ENCODE results near the gene UCMA.
"Not testable (repeated sequence)": the region's sequence is repeated elsewhere in the genome, so short reads cannot be mapped to it uniquely, and the experiment has no call there.

The UCMA gene, protein sequence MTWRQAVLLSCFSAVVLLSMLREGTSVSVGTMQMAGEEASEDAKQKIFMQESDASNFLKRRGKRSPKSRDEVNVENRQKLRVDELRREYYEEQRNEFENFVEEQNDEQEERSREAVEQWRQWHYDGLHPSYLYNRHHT

DNA sequence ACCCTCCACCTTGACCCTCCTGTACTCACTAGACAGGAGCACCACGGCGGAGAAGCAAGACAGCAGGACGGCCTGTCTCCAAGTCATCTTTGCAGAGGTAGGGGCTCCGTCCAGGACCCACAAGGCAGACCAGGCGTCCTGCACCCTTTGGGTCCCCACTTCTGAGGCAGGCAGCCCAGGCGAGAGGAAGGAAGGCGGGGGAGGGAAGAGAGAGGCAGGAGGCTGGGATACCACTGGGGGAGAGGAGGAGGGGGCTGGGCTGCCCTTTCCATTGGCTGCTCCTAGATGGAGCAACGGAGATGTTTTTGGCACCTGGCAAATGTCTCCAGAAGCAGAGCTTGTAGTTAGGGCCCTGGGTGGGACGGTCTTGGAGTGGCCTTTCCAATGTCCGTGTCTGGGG is at the start of gene UCMA:
TSS of gene UCMA (minus strand) at position 203 of the 400 bp plus-strand sequence. CDS start at position 87, 116 bp downstream.
- no peak for DNase-seq

GRCh38 chr10:13282348-13282747 is 48.2 kb upstream of the UCMA start:
- not testable (repeated sequence) for DNase-seq

DNA sequence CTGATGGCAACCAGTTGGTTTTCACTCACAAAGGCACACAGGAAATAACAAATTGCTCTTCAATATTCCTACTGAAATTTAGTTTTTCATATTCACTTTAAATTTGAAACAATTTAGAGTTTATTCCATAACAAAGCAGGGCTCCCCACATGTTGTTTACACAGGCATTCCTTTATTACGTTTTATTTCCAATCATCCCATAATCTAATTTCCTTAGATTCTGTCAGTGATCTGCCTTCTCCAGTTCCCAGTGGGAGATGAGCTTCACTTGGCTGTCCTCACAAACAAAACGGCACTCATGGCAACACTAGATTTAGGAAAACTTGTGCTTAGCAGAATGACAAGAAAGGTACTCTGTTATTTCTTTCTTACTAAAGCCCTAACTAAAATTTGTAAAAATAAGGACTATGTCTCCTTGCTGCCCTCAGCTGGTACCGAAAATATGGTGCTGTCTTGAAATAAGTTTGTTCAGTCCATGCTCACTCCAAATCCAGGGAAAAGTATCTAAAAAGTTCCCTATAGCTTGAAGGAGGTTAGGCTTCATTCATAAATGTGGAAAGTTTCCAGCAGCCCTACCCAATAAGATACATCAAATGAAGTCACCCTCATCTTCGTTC is 42.7 kb upstream of the UCMA start:
- no peak for DNase-seq

DNA sequence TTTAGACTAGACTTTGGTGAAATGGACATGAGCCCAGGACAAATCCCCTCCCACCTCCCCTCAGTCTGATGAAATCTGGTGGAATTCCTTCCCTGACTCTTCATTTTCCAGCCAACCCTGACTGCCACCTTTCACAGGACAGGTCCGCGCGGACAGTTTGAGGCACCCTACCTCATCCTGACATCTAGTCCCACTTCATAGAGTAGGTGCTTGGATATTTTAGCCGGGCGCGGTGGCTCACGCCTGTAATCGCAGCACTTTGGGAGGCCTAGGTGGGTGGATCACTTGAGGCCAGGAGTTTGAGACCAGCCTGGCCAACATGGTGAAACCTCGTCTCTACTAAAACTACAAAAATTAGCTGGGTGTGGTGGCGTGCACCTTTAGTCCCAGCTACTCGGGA is 42.0 kb upstream of the UCMA start:
- not testable (repeated sequence) for DNase-seq

- no peak for DNase-seq
Observed at GRCh38 chr10:13272164-13272571, 38.0 kb upstream of the UCMA start.

DNA sequence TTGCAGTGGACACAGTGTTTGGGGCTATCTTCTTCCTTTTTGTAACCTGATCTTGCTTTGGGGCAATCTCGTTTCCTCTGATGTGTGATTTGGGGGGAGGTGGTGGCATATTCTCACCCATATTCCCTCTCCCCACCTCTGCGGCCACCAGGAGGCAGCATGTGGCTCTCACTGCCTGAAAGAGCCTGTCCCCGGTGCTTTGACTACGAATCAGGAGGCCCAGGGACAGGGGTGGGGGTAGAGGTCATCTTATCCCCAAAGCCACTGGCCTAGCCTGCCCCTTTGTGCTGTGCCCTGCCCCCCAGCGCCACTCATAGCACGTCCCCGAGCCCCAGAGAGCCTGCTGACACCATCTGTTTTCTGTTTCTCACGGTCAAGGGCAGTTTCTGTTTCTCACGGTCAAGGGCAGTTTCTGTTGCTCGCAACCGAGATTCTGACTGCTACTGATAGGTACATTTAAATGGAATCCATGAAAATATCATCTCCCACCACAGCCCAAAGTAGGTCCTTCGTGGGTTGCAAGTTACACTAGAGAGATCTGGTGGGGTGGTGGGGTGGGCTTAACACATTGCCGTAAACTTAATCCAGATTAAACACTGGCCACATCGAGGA is 37.5 kb upstream of the UCMA start:
- no peak for DNase-seq

- no peak for DNase-seq
Observed at GRCh38 chr10:13270877-13271551, 36.8 kb upstream of the UCMA start.

DNA sequence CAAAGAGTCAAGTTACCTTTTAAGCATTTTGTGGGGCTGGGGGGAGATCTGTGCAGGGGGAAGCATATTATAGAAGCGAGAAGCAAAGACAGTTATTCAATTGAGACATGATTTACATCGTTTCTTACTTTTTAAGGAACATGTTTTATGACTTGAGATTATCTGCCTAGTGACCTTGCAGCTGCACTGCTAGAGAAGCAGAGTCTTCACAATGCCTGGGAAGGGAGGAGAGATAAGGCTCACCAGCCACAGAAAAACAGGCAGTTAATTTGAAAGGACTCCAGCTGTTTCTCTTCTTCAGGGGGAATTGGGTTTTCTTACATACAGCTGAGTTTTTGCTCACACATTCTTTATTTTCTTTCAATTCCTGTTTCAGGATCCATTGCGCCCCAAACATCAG is 34.7 kb upstream of the UCMA start:
- DNase-seq = no peak

DNA sequence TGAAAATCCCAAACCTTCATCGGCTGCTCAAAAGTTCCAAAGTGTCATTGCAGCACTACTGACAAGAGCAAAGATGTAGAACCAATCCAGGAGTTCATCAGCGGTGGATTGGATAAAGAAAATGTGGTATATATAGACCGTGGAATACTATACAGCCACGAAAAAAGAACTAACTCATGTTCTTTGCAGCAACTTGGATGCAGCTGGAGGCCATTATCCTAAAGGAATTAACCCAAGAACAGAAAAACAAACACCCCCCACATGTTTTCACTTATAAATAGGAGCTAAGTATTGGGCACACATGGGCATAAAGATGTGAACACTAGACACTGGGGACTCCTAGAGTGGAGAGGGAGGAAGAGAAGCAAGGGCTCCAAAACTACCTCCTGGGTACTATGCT is 34.1 kb upstream of the UCMA start:
- no peak for DNase-seq

DNA sequence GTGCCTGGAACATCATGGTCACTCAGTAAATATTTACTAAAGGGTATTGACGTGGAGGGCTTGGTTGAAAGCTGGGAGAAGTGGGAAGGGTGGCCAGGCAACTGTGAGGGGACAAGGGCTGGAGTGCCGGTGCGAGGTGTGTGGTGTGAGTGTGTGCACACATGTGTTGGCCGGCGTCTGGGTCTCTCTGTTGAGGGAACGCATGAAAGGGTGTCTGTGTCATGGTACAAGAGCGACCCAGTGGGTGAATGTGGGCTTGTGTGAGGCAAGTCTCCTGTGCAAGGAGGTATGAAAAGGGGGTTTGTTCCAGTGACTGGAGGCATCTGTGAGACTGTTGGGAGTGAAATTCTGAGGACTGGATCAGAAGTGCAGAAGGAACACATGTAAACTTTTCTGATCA is 29.4 kb upstream of the UCMA start:
- no peak for DNase-seq

DNA sequence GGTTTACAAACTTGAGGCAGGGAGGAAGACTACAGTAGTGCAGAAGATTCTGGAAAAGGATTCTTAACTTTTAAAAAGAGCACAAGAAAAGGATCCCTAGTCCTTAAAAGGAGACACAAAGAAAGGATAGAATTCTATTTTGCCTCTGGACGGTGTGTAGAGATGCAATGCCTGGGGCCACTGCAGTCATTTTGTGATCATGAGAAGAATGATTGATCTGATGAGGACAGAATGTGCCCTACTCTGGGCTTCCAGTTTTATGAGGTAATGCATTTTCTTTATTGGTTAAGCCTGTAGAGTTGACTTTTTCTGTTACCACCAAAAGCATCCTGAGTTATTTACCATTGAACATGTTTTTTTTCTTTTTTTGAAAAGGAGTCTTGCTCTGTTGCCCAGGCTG is 28.3 kb upstream of the UCMA start:
- no peak for DNase-seq

- no peak for DNase-seq
Observed at GRCh38 chr10:13257621-13258140, 23.5 kb upstream of the UCMA start.

- DNase-seq = no peak
Observed at GRCh38 chr10:13256627-13257026, 22.5 kb upstream of the UCMA start.

- DNase-seq = no peak
Observed at GRCh38 chr10:13253726-13254125, 19.6 kb upstream of the UCMA start.

GRCh38 chr10:13247784-13248183 is 13.6 kb upstream of the UCMA start:
- DNase-seq = no peak

- no peak for DNase-seq
Observed at GRCh38 chr10:13247246-13247645, 13.1 kb upstream of the UCMA start.

GRCh38 chr10:13242260-13242659 is 8.1 kb upstream of the UCMA start:
- not testable (repeated sequence) for DNase-seq

DNA sequence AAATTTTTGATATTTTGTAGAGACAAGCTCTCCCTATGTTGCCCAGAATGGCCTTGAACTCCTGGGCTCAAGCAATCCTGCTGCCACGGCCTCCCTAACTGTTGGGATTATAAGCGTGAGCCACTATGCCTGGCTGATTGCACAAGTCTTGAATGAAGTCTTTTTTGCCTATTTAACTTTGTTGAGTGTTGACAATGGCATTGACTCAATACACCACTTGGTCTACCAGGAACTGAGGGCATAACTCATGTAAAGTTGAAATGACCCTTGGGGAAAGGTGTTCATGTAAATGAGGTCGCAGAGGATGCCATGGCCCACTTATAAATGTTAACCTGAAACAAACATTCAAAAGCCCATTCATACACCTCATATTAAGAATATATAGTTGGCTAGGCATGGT is 7.4 kb upstream of the UCMA start:
- no peak for DNase-seq

- DNase-seq = no peak
Observed at GRCh38 chr10:13239923-13240322, 5.7 kb upstream of the UCMA start.

DNA sequence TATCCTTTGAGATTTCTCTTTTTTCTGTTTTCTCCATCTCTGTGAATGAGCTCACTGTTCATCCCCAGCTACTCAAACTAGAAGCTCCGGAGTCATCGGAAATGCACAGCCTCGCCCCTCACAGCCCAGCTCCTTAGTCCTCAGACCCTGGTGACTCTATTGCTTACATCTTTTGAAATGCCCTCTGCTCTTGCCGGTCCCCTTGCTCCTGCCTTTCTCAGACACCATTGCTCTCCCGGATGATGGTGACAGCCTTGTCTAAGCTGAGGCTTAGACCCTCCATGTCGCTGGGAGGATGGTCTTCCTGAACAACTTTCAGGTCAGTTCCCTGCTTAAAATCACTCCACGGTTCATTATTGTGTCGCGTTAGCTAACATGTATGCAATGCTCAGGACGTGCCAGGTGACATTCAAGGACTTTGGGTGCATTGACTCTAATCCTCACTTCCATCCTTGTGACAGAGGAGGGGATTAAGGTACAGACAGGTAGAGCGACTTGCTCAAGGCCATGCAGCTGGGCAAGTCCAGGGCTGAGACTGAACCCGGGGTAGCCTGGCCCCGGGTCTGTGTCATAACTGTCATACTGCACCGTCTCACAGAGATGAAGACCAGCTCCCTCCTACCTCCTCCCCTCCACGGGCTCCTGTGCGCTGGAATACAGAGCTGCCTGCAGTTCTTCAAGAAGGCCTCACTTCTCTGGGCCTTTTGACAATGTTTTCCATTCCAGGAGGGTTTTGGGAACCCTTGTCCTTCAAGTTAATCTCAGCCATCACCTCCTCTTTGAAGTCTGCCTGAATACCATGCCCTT is 4.3 kb upstream of the UCMA start:
- no peak for DNase-seq

- DNase-seq = no peak
Observed at GRCh38 chr10:13236638-13237037, 2.5 kb upstream of the UCMA start.

DNA sequence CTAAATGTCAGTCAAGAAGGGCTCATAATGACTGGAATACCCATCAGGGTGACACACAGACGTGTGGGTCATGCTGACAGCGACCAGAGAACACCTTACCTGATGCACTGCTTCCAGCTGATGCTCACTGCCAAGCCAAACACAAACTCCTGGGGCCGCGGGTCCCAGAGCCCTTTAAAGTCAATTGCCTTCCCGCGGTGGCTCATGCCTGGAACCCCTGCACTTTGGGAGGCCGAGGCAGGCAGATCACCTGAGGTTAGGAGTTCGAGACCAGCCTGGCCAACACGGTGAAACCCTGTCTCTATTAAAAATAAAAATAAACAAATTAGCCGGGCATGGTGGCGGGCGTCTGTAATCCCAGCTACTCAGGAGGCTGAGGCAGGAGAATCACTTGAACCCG is 562 bp upstream of the UCMA start:
- not testable (repeated sequence) for DNase-seq

DNA sequence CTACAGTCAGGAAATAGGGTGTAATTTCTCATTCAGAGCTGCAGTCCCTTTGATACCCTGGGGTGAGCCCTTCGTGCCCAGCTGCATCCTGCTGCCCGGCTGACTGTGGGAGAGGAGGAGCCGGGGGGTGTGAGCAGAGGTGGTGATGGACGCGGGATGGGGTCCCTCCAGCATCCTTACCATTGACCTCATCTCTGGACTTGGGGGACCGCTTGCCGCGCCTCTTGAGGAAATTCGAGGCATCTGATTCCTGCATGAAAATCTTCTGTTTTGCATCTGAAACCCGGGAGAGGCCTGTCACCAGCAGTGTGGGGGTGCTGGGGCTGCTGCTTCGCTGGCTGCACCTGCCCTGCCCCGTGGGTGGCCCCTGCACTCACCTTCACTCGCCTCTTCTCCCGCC is 816 bp downstream of the UCMA start:
- DNase-seq = no peak
